NCI-H460 (cell line): ENCODE measurements around the gene ARL8B. TPM values are rescaled to one million over a fixed set of nuclear protein-coding genes. Genes with fewer than 3 reads are reported as not detected.

Experiments
- small RNA-seq, 2 experiments: library from RNA; depleted of rRNA; stranded (forward); fragments of <200 nt; gene quantifications; one replicate each; pipeline ENCODE3, GENCODE V24; 2014
- total RNA-seq: library from RNA; depleted of rRNA; stranded (reverse); fragments of >200 nt; shearing (Covaris generic); gene quantifications from 2 replicates; pipeline ENCODE4 v1.2.3, GENCODE V29; 2014; rRNA removed

ARL8B gene
- total RNA-seq, 1 experiment from 2014 or later, result 37.0 TPM

Small RNAs within 50 kb of the gene (small RNA-seq; reads per million reads assigned to genes)
- gene AC090955.1, result 0 reads per million in 2 experiments
- 0 reads per million in 2 experiments for gene RF00019

Other genes with a start within 250 kb of the ARL8B start
- 64.5 and 76.8 TPM in 2 replicates for gene BHLHE40, start 142.9 kb upstream of the ARL8B start, total RNA-seq
- gene EDEM1, start 65.4 kb downstream of the ARL8B start, total RNA-seq, result 16.7 and 22.4 TPM in 2 replicates